Measurements from ENCODE around the gene ADH5. TPM values are rescaled to one million over a fixed set of nuclear protein-coding genes. Genes with fewer than 3 reads are reported as not detected.

ADH5 gene
- 290 and 357 TPM in 2 replicates for total RNA-seq

DNA sequence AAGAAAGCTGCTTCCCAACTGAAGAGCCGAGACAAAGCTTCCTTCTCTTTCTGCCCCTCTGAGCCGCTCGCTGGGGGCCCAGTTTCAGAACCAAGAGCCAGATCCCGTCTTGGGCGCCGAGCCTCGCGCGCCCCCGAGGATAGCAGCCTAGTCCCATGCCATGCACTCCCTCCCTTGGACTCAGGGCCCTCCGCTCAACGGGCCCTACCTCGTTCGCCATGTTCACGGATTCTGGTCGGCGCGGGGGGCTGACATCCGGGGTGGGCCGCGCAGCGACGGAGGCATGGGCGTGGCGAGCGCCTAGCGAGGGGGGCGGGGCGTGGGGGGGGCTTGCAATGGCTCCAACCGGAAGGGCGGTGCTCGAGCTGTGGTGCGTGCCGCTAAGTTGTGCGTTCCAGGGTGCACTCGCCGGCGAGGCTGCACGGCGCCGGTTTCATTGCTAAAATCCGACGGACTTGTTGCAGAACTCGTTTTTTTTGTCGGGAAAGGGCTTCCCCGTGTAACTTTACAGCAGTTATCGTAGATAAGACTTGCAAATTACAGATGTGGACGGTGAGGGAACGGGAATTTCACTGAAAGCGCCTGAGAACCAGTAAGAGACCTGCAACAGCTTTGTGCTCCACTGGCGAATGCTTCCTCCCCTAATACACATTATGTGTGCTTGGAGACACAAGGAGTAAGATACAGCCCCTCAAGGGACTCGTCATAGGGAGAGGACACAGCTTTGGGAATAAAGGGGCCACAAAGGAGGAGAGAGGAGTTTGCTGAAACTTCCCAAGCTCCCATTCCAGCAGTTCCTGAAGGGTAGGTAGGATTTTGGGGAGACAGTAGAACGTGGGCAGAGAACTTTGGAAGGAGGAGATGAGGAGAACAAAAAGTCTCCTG, at the start of gene ADH5:
TSS of gene ADH5 (minus strand) at position 308 of the 885 bp plus-strand sequence. CDS start at position 220, 88 bp downstream.

Other genes with a start within 250 kb of the ADH5 start
- 87.6 and 103 TPM in 2 replicates for gene EIF4E, start 159.7 kb downstream of the ADH5 start, total RNA-seq
- 44.2 and 50.3 TPM in 2 replicates for gene METAP1, start 93.1 kb downstream of the ADH5 start, total RNA-seq
- 0.81 TPM in 1 of 2 replicates, not detected in the other for gene ADH4, start 55.5 kb upstream of the ADH5 start, total RNA-seq
- 0.32 TPM in 1 of 2 replicates, not detected in the other for gene ADH6, start 130.5 kb upstream of the ADH5 start, total RNA-seq
- gene ADH1A, start 202.2 kb upstream of the ADH5 start, total RNA-seq: not detected in 2 replicates
- 15.2 and 43.5 TPM in 2 replicates for gene ADH1B, start 232.6 kb upstream of the ADH5 start, total RNA-seq